Uterus (tissue), 2 donors: ENCODE data around the gene PTPRR.

ENCODE experiments used
- CTCF ChIP-seq, 4 experiments: fragments of 200-600 bp in 2 of 4; fragments of 450-650 bp in 2 of 4; sonication (generic) in 2 of 4; IDR thresholded peaks; one replicate each; pipeline ENCODE4 v1.5.1; 2016 to 2019; ENCODE audit warnings: antibody characterized with exemption in 4 of 4, mild to moderate bottlenecking in 2 of 4, moderate library complexity in 1 of 4
- POLR2A ChIP-seq, 2 donors: fragments of 450-650 bp; IDR thresholded peaks; one replicate each; pipeline ENCODE4 v1.6.1; 2016; ENCODE audit warnings: antibody characterized with exemption in 2 of 2, mild to moderate bottlenecking in 1 of 2, moderate library complexity in 1 of 2

DNA sequence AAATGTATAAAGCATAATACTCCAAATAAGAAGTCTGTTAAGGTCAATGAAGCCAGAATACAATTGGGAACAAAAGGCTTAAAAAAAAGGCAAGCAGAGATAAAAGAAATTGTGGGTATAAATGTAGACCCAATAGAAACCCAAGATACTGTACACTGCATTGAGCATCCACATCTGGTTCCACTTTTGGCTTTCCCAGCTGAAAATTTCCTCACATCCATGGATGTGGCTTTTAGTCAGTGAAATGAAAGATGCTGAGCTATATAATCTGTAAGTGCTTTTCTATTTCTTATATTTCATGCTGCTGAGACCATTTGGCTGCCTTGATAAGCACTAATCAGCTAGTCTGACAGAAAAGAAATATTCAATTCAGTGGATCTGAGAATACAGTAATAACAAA is 83.5 kb downstream of the PTPRR start:
- TF ChIP-seq CTCF (IDR thresholded peaks at IDR 0.05): no peak
- no peak for TF ChIP-seq POLR2A (IDR thresholded peaks at IDR 0.05)
